Choroid plexus epithelial cell (primary cell): ENCODE results near the gene S100B.

Source experiments
- DNase-seq: peaks from one replicate; pipeline ENCODE4 v3.0.0-alpha.2; 2010; ENCODE audit warnings: low read depth
- H3K4me3 ChIP-seq: 2 replicates; pipeline ENCODE4 v1.5.1; 2011; ENCODE audit warnings: low read depth, mild to moderate bottlenecking, control low read depth, low read length, moderate library complexity
- CTCF ChIP-seq: conservative IDR thresholded peaks from 2 replicates; pipeline ENCODE4 v1.5.1; 2011; ENCODE audit warnings: low read depth, mild to moderate bottlenecking, control low read depth, inconsistent platforms, low read length, moderate library complexity

S100B gene

DNA sequence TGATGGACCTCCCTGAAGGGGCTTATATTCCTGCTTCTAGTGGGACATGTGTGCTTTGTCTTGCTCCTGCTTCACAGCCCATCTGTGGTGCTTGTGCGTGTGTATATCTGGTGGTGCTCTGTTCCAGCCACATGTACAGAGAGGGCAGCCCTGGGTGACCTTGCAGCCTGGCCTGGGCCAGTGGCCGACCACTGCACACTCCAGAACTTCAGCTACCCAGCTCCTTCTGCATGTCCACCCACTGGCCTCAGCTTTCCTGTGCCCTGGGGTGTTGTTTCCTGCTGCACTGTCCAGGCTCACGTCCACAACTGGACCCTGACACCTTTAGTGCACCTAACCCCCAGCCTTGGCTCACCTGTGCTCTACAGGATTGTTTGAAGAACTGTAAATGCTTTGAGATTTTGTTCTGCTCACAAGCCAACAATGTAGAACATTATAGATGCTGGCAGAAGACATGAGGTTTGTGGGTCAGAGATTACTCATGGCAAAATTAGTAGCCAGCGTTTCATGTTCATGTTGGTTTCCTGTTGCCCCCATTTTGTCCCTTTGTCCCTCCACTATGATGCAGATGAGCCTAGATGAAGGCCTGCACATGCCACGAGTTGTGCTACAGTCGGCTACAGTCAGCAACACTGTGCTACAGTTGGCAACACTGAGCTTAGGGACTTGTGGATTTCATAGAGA is 5.3 kb upstream of the S100B start:
- no peak overlapping the region for H3K4me3 ChIP-seq
- TF ChIP-seq CTCF, result no peak
- no peak for DNase-seq

DNA sequence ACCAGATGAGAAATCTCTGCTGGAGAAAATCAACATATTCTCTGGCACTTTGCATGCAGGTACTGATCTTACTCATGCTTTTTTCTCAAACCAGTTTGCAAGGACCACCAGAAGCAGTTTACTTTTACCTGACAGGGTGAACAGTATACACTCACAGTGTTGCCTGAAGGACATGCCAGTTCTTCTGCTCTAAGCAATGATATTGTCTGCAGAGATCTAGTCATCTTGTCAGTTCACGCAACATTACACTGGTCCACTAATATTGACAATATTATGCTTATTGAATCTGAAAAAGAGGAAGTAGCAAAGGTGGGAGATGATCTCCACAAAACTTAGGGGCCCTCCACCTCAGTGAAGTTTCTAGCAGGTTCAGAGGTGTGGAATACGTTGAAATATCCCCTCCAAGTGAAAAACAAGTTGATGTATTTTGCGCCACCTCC is 3.8 kb upstream of the S100B start:
- no peak for DNase-seq
- TF ChIP-seq CTCF, result no peak
- H3K4me3 ChIP-seq, result no peak overlapping the region

DNA sequence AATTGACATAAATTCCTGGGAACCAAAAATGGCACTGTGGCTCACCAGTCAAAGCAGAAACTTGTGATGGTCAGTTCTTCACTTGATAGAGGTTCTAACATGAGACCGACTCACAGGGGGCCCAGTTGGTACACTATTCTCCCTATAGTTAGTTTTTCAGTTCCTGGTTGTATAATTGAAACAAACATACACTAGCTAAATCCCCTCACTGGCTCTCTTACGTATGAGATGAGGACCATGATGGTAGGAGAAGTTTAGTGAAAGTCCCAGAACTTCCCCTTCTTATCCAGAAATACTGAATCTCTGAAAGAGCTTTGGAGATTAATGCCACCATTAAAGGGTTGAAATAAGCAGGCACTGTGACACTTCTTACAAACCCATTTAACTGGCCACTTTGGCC is 2.8 kb upstream of the S100B start:
- no peak for DNase-seq
- H3K4me3 ChIP-seq, result no peak overlapping the region
- no peak for TF ChIP-seq CTCF

GRCh38 chr21:46606427-46606813 is 1.5 kb upstream of the S100B start:
- no peak for TF ChIP-seq CTCF
- no peak overlapping the region for H3K4me3 ChIP-seq
- no peak for DNase-seq

- DNase-seq, result no peak
- TF ChIP-seq CTCF, result no peak
- no peak overlapping the region for H3K4me3 ChIP-seq
These were observed 1.0 kb upstream of the S100B start for GRCh38 chr21:46605767-46606426.

DNA sequence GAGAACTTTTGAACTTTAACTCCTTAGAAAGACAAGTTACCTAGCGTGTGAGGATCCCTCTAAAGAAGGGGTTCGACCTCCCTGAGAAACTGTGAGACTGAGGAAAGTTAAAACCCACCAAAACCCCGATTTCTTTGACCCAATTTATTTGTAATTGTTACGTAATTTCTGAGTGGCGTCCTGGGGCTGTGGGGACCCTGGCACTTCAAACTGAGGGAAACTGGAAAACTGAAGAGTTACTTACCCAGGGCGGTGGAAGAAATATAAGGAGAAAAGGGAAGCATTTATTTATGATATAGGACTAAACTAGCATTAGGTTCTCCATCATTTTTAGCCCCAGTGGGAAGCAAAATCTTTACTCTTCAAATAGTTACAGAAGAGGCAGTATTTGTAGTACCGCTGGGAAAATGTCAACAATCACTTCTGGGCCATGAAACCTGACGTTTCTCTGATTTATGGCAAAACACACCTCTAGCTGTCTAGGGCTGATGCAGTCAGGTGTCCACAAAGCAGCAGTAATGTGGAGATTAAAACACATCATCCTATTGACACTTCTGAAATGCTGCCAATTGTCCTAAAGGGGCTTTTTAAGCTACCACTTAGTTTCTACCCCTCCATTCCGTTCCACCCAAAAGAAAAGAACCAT is 430 bp downstream of the S100B start:
- TF ChIP-seq CTCF, result no peak

More for the DNA sequence above, 430 bp downstream of the S100B start:
- no peak overlapping the region for H3K4me3 ChIP-seq
- DNase-seq, result no peak
